Stimulated activated naive B cell treated with anti-CD40 and anti-IgM and Interleukin-4, amounts not matched to agents 10 μg/mL and 1 μg/mL and 100 μg/mL, for 72 hours (primary cell): ENCODE results near the gene PI4KA.

ENCODE experiments used
- ATAC-seq, 2 donors: fragments of 150-1000 bp; cut with Tn5 transposase; replicated peaks; 2 replicates each; pipeline ENCODE4 v1.10.0; 2021; ENCODE audit warnings: moderate library complexity in 1 of 2
- DNase-seq: peaks from one replicate; pipeline ENCODE4 v3.0.0; 2021
- H3K27ac Mint-ChIP-seq: one replicate; pipeline ENCODE4 v1.8.0; 2022; ENCODE audit warnings: mild to moderate bottlenecking, mixed read lengths
- H3K27me3 Mint-ChIP-seq, 2 donors: one replicate each; pipeline ENCODE4 v1.8.0; 2022; ENCODE audit warnings: mixed read lengths in 2 of 2
- H3K36me3 Mint-ChIP-seq, 2 donors: one replicate each; pipeline ENCODE4 v1.8.0; 2022; ENCODE audit warnings: mixed read lengths in 2 of 2, mild to moderate bottlenecking in 1 of 2
- H3K4me1 Mint-ChIP-seq, 2 donors: one replicate each; pipeline ENCODE4 v1.8.0; 2022; ENCODE audit warnings: mixed read lengths in 2 of 2, mild to moderate bottlenecking in 1 of 2
- H3K4me3 Mint-ChIP-seq, 2 donors: one replicate each; pipeline ENCODE4 v1.8.0; 2022; ENCODE audit warnings: mild to moderate bottlenecking in 2 of 2, mixed read lengths in 2 of 2, moderate library complexity in 1 of 2
- H3K9me3 Mint-ChIP-seq, 2 donors: one replicate each; pipeline ENCODE4 v1.8.0; 2022; ENCODE audit warnings: mixed read lengths in 2 of 2, mild to moderate bottlenecking in 1 of 2

PI4KA gene

GRCh38 chr22:20887375-20887774 lies 28.8 kb upstream of the PI4KA start:
- Mint-ChIP-seq H3K4me3 (no peak overlapping the region), H3K27ac (no peak overlapping the region), H3K27me3 (no peaks in the 10 kb centered on the region), H3K36me3 (peaks cover 38 to 47% of the 10 kb centered on the region in 2 donors), H3K9me3 (no peaks in the 10 kb centered on the region), H3K4me1 (peaks cover 2 to 8% of the 10 kb centered on the region in 2 donors)
- ATAC-seq (no peak), DNase-seq (no peak)

DNA sequence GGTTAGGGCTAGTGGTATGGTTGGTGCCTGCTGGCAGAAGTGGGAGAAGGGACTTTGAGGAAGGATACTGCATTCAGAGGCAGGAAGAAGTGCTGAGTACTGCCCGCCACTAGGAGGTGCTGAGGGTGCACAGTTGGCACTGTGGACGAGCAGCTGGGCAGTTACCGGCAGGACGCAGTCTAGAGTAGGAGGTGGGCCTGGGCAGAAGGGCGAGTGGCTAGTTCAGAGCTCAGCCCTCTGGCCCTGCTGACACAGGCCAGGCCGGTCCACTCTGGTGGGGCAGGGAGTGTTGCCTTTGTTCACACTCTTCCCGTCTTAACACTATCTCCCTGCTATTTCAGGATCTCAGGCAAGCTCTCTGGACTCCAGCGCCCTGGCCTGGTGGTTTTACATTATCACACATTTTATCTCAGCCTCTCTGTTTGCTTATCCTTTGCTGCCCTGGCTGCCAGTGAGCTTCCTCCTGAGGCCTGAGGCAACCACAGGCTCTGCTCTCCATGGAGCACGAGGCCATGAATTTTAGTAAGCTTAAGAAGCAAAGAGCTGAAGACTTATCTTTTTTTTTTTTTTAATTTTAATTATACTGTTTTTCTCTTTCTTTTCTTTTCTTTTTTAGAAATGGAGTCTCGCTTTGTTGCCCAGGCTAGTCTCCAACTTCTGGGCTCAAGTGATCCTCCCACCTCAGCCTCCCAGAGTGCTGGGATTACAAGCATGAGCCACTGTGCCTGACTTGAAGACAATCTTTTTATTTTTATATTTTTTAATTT lies 27.1 kb upstream of the PI4KA start:
- peaks cover 39 to 56% of the 10 kb centered on the region in 2 donors for H3K36me3 Mint-ChIP-seq
- no peaks in the 10 kb centered on the region for H3K9me3 Mint-ChIP-seq
- ATAC-seq (peak; percentile 91 to 92), DNase-seq (peak; percentile 30)
- H3K4me1 Mint-ChIP-seq = peaks cover 2 to 8% of the 10 kb centered on the region in 2 donors
- H3K27me3 Mint-ChIP-seq = no peaks in the 10 kb centered on the region
- no peak overlapping the region for H3K27ac Mint-ChIP-seq
- no peak overlapping the region for H3K4me3 Mint-ChIP-seq

DNA sequence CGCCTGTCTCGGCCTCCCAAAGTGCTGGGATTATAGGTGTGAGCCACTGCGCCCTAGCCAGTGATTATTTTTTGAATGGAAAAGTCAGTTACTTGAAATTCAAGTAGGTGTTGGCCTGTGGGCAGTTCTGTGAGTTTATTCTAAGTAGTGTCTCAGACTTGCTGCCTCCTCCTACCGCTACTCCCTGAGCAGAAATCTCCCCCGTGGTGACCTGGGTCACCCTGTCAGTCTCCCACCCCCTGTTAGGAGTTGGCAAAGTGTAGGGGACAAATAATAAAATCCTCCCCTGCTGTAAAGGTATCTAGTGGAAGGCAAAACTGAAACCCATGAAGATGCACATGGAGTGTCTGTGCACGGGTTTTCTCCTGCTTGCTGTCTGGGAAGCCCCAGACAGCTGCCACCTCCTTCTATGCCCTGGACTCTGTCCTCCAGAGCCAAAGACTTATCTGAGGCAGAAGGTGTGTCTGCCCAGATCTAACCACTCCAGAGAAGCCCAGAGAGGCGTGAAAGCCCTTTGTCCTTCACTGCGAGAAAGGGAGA lies 26.5 kb upstream of the PI4KA start:
- no peak for DNase-seq
- Mint-ChIP-seq H3K4me1 (peaks cover 2 to 8% of the 10 kb centered on the region in 2 donors), H3K9me3 (no peaks in the 10 kb centered on the region), H3K27ac (no peak overlapping the region), H3K27me3 (no peaks in the 10 kb centered on the region), H3K36me3 (peaks cover 36 to 59% of the 10 kb centered on the region in 2 donors), H3K4me3 (no peak overlapping the region)
- peak; percentile 18 to 34 for ATAC-seq

DNA sequence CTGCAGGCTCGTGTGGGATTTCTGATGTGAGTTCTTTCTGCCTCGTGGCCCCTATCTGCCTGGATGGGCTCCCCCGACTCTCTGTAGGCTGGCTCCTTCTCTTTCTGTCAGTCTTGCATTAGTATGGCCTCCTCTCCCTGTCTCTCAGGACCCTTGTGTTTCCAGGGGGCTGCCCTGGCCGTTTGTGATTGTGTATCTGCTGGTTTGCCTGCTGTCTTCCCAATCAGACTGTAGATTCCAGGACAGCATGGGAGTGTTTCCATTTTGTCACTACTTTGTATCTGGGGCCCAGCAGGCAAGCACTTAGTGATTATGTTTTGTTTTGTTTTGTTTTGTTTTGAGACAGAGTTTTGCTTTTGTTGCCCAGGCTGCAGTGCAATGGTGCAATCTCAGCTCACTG lies 25.8 kb upstream of the PI4KA start:
- Mint-ChIP-seq H3K36me3 (peaks cover 32 to 53% of the 10 kb centered on the region in 2 donors), H3K27ac (no peak overlapping the region), H3K4me1 (peaks cover 2 to 8% of the 10 kb centered on the region in 2 donors), H3K4me3 (no peak overlapping the region), H3K9me3 (no peaks in the 10 kb centered on the region), H3K27me3 (no peaks in the 10 kb centered on the region)
- DNase-seq (no peak), ATAC-seq (no peak)

DNA sequence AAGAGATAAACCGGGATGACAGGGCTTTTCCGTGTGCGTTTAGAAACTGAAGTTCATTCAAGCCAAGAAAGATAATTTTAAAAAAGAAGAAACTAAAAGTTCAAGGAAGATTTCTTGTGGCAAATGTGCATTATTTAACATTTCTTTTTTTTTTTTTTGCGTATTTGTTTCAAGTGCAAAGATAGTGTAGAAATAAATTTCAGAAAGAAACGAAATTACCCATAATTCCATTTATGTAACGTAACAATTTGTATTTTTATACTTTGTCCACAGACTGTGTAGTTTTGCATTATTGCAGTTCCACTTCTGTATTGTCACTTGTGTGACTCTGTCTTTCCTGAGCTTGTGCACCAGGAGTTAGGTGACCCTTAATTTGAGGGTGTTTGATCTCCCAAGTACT lies 24.2 kb upstream of the PI4KA start:
- Mint-ChIP-seq H3K27me3 (no peaks in the 10 kb centered on the region), H3K4me3 (no peak overlapping the region), H3K4me1 (peaks cover 2 to 8% of the 10 kb centered on the region in 2 donors), H3K27ac (no peak overlapping the region), H3K9me3 (no peaks in the 10 kb centered on the region), H3K36me3 (peaks cover 28 to 50% of the 10 kb centered on the region in 2 donors)
- DNase-seq = no peak
- no peak for ATAC-seq

GRCh38 chr22:20881869-20882815 lies 23.5 kb upstream of the PI4KA start:
- H3K27me3 Mint-ChIP-seq = no peaks in the 10 kb centered on the region
- peaks cover 23 to 48% of the 10 kb centered on the region in 2 donors for H3K36me3 Mint-ChIP-seq

GRCh38 chr22:20881231-20881630 lies 22.6 kb upstream of the PI4KA start:
- Mint-ChIP-seq H3K9me3 (no peaks in the 10 kb centered on the region), H3K4me3 (no peak overlapping the region), H3K27ac (no peak overlapping the region), H3K36me3 (peaks cover 24 to 54% of the 10 kb centered on the region in 2 donors), H3K4me1 (peaks cover 2 to 8% of the 10 kb centered on the region in 2 donors), H3K27me3 (no peaks in the 10 kb centered on the region)
- DNase-seq (no peak), ATAC-seq (no peak)

More at GRCh38 chr22:20881869-20882815, 23.5 kb upstream of the PI4KA start:
- no peaks in the 10 kb centered on the region for H3K9me3 Mint-ChIP-seq
- no peak for DNase-seq
- no peak overlapping the region for H3K27ac Mint-ChIP-seq
- no peak overlapping the region for H3K4me3 Mint-ChIP-seq
- no peak for ATAC-seq
- peaks cover 2 to 8% of the 10 kb centered on the region in 2 donors for H3K4me1 Mint-ChIP-seq

GRCh38 chr22:20877715-20878114 lies 19.1 kb upstream of the PI4KA start:
- H3K27ac Mint-ChIP-seq = no peak overlapping the region
- no peak for DNase-seq
- H3K27me3 Mint-ChIP-seq = no peaks in the 10 kb centered on the region
- H3K4me1 Mint-ChIP-seq = no peaks in the 10 kb centered on the region
- peaks cover 13 to 41% of the 10 kb centered on the region in 2 donors for H3K36me3 Mint-ChIP-seq
- no peaks in the 10 kb centered on the region for H3K9me3 Mint-ChIP-seq
- H3K4me3 Mint-ChIP-seq = no peak overlapping the region
- no peak for ATAC-seq

DNA sequence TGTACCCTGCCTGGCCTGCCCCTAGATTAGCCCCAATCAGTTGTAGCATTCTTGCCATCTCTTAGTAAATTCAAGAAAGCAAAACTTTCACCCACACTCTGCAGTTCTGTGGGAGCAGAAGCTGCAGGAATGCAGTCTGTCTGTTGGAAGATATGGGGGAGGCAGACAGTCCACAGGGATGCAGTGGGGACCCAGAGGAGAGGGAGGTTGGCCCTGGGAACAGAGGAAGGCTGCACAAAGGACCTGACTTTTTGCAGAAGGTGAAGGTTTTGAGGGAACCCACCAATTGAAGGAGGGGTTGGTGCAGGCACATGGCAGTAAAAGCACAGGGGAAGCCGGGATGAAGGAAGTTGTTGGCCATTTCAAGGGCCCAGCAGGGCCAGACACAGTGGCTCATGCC lies 16.7 kb upstream of the PI4KA start:
- H3K27ac Mint-ChIP-seq = peak overlapping the region; percentile 52
- no peaks in the 10 kb centered on the region for H3K4me1 Mint-ChIP-seq

DNA sequence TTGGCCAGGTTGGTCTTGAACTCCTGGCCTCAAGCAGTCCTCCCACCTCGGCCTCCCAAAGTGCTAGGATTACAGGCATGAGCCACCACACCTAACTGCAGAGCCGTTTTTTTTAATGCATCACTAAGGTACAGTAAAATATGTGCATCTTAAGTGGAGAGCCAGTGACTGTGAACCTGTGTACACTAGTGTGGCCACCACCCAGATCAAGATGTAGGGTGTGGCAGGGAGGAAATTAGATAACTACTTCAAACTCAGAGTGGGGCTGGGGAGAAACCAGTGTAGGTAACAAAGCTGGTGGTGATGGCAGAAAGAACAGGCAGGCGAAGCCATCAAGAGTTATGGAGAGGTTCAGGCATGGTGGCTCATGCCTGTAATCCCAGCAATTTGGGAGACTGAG lies 14.6 kb upstream of the PI4KA start:
- DNase-seq (no peak), ATAC-seq (no peak)
- Mint-ChIP-seq H3K27me3 (no peaks in the 10 kb centered on the region), H3K27ac (no peak overlapping the region), H3K36me3 (peaks cover 19 to 38% of the 10 kb centered on the region in 2 donors), H3K9me3 (no peaks in the 10 kb centered on the region), H3K4me3 (no peak overlapping the region), H3K4me1 (no peaks in the 10 kb centered on the region)

More for the DNA sequence above, 16.7 kb upstream of the PI4KA start:
- ATAC-seq (no peak), DNase-seq (no peak)
- Mint-ChIP-seq H3K9me3 (no peaks in the 10 kb centered on the region), H3K27me3 (no peaks in the 10 kb centered on the region), H3K4me3 (no peak overlapping the region), H3K36me3 (peaks cover 11 to 32% of the 10 kb centered on the region in 2 donors)

DNA sequence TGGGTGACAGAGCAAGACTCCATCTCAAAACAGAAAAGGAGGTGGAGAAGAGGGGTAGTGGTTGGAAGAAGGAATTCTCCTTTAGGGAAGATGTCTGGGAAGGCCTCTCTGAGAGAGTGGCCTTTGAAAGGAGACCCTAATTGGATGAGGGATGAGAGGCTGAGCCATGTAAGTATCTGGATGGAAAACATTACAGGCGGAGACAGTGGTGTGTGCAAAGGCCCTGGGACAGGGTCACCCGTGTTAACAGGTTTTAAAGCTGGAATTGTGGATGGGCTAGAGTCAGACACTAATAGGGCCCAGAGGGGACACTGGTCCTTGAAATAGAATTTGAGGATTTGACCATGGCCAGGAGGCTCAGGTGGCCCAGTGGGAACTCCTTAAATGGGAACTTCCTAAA lies 10.6 kb upstream of the PI4KA start:
- ATAC-seq = no peak
- no peak overlapping the region for H3K4me3 Mint-ChIP-seq
- no peak for DNase-seq
- no peaks in the 10 kb centered on the region for H3K27me3 Mint-ChIP-seq
- no peaks in the 10 kb centered on the region for H3K9me3 Mint-ChIP-seq
- peaks cover 2 to 13% of the 10 kb centered on the region in 2 donors for H3K4me1 Mint-ChIP-seq
- H3K27ac Mint-ChIP-seq = no peak overlapping the region
- H3K36me3 Mint-ChIP-seq = peaks cover 16 to 26% of the 10 kb centered on the region in 2 donors

DNA sequence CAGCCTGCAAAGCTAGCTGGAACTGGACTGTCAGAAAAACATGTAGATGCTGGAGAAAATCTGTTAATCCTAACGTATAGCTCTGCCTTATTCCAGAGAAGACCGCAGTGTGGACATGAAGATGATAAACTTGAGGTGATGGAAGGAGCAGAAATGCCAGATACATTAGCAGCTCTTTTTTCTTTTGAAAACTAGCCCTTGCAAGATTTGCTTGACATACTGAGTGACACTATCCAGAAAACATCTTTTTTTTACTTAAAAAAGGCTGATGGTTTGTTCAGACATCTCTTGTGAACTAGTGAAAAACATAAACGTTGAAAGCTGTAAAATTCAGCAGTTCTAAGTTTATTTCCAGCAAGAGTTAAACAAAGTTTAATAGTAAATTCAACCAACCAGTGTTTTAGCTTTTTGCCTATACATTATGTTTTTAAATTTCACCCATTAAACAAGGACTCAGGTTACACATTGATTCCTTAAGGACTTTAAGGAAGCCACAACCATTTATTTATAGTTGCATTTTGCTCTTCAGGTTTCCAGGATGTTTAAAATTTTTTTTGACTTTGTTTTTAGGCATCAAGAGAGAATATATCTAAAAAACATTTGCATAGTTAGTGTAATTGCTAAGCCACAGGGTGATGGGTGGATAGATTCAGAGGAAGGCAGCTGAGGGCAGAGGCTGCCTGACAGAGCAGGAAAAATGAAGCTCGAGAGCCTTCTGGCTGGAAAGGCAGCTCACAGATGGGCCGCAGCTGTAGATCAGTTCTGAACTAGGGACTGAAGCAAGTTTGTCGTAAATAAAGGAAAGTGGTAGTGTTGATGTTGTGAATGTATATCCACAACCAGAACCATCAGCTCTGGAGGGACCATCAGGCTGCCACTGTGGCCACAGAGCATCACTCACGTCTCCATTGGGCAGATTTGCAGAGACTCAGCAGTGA lies 9.7 kb upstream of the PI4KA start:
- no peak for ATAC-seq
- Mint-ChIP-seq H3K4me1 (peaks cover 4 to 13% of the 10 kb centered on the region in 2 donors), H3K27me3 (no peaks in the 10 kb centered on the region), H3K9me3 (no peaks in the 10 kb centered on the region), H3K27ac (no peak overlapping the region), H3K36me3 (peaks cover 17 to 31% of the 10 kb centered on the region in 2 donors), H3K4me3 (no peak overlapping the region)
- DNase-seq = no peak

DNA sequence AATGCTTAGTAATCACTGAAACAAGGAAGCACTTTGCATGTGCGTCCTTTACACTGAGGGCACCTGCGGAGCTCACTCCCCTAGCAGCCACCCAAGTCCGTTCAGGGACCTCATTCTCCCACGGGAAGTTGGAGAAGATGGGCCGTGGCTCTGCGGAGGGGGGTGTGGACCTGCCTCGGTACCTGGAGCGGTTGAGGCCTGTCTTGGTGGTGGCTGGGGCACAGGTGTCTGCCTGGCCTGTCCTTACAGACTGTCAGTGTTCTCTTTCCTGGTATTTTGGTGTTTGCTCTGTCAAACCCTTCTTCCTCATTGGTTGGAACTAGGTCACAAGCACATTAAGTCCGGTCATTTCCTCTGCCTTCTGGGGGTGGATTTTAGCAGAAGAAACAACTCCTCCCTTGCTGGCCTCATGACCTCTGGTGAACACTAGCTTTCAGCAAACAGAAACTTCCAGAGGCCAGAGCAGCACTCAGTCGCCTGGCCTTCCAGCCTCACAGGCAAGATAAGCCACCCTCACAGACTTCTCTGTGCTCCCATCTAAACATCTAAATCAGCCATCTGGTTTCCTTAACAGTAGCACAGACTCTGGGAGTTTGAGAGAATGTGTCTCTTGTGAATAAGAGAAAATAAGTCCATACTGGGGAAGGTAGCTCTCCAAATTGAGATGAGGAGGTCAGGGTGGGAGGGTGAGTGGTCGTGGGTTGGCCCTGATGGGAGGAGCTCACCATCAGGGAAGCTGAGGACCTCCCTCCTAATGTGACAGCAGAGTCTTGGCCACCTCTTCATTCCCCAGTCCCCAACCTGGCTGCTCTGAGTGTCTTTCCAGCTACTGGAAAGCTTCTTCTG lies 8.8 kb upstream of the PI4KA start:
- no peaks in the 10 kb centered on the region for H3K27me3 Mint-ChIP-seq
- H3K4me1 Mint-ChIP-seq = peaks cover 4 to 19% of the 10 kb centered on the region in 2 donors
- peak in 1 of 2 donors; percentile 33 for ATAC-seq
- no peak overlapping the region for H3K27ac Mint-ChIP-seq
- H3K36me3 Mint-ChIP-seq = peaks cover 19 to 32% of the 10 kb centered on the region in 2 donors
- no peak overlapping the region for H3K4me3 Mint-ChIP-seq
- no peak for DNase-seq
- H3K9me3 Mint-ChIP-seq = no peaks in the 10 kb centered on the region
